NCI-H446 treated with DMSO at 0.1 percent for 48 hours (cell line): Measurements from ENCODE around the gene OTUB2.

Experiments
- DNase-seq: peaks from one replicate; lab custom pipeline; 2025; lab: John Stamatoyannopoulos, UW

OTUB2 gene

GRCh38 chr14:94026173-94026888 is at the start of gene OTUB2:
TSS of gene OTUB2 (plus strand) at chr14:94026340. CDS start at chr14:94026538, 198 bp downstream.
- peak; percentile 97 for DNase-seq

DNA sequence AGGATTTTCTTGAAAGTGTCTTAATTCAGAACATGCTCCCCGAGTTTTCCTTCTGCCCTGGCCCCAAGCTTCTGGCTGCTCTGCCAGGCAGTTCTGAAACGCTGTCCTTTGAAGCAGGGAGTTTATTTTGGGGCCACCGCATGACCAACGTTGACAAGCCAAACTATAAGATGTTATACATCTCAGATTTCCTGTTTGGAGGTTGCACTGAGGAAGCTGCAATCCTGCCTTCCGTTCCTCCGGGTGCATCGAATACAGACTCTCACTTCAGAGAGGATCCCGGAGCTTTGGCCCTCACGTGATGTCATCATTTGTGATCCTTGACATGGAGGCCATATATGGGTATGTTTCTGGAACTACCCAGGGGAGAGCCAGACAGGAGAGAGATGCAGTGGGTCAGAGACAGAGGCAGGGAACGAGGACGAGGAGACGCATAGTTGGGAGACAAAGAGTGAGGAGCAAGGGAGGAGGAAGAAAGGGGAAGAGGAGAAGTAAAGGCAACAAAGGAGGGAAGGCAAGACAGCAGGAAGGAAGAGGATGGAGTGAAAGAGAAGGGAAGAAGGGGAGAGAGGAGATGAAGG is 49.6 kb upstream of the OTUB2 start, which contains the start of gene ASB2:
ASB2 (minus strand) TSS at position 94 of the 581 bp plus-strand sequence. CDS start 12,031 bp downstream, outside the sequence.
- DNase-seq = no peak

DNA sequence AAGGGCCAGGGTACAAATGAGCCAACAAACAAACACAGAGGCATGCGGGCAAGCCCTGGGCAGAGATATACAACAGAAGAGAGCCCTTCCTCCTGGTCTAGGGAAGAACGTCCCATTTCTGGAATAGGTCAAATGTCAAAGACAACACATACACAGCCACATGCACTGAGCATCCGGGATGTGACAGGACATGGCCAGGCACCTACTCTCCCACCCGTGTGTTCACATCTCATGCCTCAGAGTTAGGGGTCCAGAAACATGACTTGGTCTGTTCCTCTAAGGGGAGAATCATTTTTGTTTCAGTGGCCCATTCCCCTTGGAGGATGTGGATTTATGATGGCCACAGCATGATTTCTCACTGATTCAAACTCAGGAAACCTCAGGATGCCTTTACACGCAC is 49.0 kb upstream of the OTUB2 start:
- no peak for DNase-seq

GRCh38 chr14:93977790-93978581 is 48.2 kb upstream of the OTUB2 start:
- no peak for DNase-seq

GRCh38 chr14:93978735-93979134 is 47.4 kb upstream of the OTUB2 start:
- DNase-seq = no peak

DNA sequence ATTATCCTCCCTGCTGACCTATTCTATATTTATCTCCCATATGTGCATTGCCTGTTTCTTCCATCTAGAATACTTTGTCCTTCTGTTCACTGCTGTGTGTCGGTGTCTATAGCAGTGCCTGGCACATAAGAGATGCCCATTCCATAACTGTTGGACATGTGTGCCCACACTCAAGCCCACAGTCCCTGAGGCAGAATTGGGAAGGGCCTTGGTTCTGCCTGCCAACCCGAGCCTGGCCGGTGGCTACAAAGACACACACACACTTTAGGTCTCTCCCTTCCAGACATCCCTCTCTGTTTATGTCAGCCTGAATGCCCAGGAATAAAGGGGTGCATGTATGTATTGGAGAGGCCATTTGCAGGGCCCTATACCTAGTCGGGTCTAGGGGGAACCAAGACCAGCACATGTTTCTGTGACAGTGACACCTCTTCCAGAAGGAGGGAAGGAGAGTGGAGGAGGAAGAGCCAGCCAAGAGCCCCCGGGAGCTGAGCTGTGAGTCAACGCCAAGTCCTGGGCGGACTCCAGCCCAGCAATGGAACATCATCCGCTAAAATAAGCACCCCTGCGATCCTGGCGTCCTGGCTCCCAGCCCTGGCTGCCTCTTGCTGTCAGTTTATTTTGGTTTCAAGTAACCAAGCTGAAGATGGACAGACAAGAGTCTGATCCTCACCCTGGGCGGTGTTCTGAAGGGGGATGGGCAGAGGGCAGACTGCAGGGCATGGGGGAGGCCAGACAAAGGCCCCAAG is 45.5 kb upstream of the OTUB2 start:
- peak; percentile 77 for DNase-seq

- no peak for DNase-seq
Observed at GRCh38 chr14:93981316-93982229, 44.6 kb upstream of the OTUB2 start.

GRCh38 chr14:93982230-93983007 is 43.7 kb upstream of the OTUB2 start:
- no peak for DNase-seq

DNA sequence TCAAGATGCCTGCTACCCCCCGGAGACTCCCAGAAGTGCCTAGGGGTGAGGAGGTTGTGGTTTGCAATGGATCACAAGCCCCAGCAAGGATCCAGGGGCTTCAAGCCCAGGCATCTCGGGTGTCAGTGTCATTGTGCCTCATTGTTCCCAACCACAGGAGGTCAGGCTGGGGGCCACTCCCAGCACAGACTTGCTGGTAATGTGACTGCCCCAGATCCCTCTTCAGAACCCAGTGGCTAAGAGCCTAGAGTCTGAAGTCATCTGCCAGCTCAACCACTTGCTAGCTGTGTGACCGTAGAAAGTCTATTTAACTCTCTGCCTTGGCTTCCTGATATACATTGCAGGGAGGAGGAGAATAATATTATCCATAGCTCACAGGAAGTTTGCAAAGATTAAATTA is 42.1 kb upstream of the OTUB2 start:
- no peak for DNase-seq

- DNase-seq = no peak
Observed at GRCh38 chr14:93984987-93985410, 41.1 kb upstream of the OTUB2 start.

GRCh38 chr14:93986955-93987354 is 39.2 kb upstream of the OTUB2 start:
- no peak for DNase-seq

- no peak for DNase-seq
Observed at GRCh38 chr14:93987376-93987775, 38.8 kb upstream of the OTUB2 start.

DNA sequence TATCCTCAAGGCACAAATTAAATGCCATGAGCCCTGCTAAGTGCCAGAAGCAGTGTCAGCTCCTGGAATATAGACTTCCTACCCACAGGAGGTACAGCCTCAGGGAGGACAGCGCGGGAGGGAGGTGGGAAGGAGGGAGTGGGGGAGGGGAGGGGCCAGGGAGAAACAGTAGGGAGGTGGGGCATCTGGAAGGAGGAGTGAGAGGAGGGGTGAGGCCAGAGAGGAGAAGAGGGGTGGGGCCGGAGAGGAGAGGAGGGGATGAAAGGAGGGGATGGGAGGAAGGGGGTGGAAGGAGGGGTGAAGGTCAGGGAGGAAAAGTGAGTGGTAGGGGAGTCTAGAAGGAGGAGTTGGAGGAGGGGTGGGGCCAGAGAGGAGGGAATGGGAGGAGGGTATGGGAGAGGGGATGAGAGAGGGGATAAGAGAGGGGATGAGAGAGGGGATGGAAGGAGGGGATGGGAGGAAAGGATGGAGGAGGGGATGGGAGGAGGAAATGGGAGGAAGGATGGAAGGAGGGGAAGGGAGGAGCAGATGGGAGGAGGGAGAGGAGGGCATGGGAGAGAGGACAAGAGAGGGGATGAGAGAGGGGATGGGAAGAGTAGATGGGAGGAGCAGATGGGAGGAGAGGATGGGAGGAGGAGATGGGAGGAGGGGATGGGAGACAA is 38.2 kb upstream of the OTUB2 start:
- no peak for DNase-seq

DNA sequence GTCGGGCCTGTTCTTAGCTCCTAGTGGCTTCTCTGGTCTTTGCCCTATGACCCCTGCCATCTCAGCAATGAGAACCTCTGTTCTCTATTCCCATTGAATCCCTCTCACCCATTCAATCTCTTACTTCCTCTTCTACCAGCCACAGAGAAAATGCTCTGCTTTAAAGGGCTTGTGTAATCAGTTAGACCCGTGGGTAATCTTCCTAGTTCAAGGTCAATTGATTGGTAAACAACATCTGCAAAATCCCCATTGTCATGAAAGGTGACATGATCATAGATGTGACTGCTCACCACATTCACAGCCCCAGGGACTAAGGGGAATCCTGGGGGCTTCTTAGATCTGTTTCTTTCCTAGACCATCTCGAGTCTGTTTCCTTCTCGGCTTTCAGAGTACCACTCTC is 36.2 kb upstream of the OTUB2 start:
- no peak for DNase-seq

DNA sequence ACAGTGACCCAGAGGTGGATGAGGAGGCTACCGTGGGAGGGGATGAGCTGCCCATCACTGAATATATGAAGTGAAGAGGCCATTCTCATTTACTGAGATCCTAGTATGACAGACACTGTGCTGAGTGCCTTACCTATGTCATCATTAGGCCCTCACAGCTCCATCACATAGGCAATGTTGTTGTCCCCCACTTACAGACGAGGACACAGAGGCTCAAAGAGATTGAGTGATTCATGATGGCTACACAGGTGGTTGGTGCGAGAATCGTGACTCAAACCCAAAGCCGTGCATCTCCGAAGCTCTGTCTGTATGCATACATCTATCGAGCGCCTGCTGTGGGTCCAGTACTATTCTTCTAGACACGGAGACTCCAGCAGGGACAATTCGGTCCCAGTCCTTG is 34.9 kb upstream of the OTUB2 start:
- no peak for DNase-seq

- no peak for DNase-seq
Observed at GRCh38 chr14:93991649-93992048, 34.5 kb upstream of the OTUB2 start.

GRCh38 chr14:93993382-93993781 is 32.8 kb upstream of the OTUB2 start:
- no peak for DNase-seq

GRCh38 chr14:93994919-93995682 is 31.0 kb upstream of the OTUB2 start:
- peak; percentile 54 for DNase-seq

DNA sequence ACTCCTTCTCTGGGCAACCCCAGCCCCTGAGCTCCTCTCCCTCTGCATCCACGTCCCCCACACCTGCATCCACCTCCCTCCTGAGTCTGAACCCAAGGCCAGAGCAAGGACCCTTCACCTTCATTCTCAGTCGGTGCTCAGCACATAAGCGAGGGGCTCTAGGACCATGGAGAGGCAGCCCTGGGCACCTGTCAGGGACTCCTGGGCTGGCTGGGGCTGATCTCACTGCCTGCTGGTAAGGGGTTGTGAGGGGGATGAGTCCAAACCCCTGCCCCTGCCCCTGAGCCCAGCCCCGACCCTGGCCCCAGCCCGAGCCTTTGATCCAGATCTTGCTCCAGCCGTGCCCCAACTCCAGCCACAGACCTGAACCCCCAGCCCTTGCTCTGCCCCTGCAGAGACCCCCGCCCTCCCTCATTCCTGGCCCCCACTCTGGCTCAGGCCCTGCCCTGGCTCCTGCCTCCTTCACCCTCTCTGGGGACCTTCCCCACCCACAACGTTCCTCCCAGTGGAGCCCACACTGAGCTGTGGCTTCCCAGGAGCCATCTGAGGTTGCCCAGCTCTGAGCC is 29.9 kb upstream of the OTUB2 start:
- no peak for DNase-seq
